ENCODE measurements around the gene SCUBE3.

SCUBE3 gene

DNA sequence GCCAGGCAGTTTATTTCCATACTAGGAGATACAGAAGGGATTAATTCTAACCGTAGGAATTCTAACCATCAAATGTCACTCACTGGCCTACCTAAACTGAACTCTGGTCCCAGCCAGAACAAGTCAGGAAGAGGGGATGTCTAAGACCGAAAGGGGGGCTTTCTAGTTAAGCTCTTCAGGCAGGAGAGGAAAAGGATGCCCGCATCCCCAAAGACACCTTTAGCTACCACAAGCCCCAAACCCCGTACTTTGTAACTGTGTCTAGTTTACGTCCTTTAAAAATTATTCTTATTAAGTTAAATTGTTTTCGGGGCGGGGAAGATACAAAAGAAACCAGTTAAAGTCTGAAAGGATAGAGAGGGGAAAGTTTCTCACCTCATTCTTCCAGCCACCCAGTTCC, 44.6 kb downstream of the SCUBE3 start:
- TF ChIP-seq YY1 (IDR thresholded peaks at IDR 0.05; ENCODE audit: low read depth) = no peak
- TF ChIP-seq NFIC (IDR thresholded peaks at IDR 0.05) = no peak
- TF ChIP-seq, protein P1, sequence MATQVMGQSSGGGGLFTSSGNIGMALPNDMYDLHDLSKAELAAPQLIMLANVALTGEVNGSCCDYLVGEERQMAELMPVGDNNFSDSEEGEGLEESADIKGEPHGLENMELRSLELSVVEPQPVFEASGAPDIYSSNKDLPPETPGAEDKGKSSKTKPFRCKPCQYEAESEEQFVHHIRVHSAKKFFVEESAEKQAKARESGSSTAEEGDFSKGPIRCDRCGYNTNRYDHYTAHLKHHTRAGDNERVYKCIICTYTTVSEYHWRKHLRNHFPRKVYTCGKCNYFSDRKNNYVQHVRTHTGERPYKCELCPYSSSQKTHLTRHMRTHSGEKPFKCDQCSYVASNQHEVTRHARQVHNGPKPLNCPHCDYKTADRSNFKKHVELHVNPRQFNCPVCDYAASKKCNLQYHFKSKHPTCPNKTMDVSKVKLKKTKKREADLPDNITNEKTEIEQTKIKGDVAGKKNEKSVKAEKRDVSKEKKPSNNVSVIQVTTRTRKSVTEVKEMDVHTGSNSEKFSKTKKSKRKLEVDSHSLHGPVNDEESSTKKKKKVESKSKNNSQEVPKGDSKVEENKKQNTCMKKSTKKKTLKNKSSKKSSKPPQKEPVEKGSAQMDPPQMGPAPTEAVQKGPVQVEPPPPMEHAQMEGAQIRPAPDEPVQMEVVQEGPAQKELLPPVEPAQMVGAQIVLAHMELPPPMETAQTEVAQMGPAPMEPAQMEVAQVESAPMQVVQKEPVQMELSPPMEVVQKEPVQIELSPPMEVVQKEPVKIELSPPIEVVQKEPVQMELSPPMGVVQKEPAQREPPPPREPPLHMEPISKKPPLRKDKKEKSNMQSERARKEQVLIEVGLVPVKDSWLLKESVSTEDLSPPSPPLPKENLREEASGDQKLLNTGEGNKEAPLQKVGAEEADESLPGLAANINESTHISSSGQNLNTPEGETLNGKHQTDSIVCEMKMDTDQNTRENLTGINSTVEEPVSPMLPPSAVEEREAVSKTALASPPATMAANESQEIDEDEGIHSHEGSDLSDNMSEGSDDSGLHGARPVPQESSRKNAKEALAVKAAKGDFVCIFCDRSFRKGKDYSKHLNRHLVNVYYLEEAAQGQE (IDR thresholded peaks at IDR 0.05; ENCODE audit: low read depth) = no peak
- no peak for TF ChIP-seq MAX (IDR thresholded peaks at IDR 0.05)
- no peak for TF ChIP-seq CEBPB (IDR thresholded peaks at IDR 0.05)
- no peak for TF ChIP-seq CREB1 (IDR thresholded peaks at IDR 0.05; ENCODE audit: low read depth)
- no peak for TF ChIP-seq ZBTB7A (IDR thresholded peaks at IDR 0.05; ENCODE audit: low read depth)
- TF ChIP-seq, protein P2, sequence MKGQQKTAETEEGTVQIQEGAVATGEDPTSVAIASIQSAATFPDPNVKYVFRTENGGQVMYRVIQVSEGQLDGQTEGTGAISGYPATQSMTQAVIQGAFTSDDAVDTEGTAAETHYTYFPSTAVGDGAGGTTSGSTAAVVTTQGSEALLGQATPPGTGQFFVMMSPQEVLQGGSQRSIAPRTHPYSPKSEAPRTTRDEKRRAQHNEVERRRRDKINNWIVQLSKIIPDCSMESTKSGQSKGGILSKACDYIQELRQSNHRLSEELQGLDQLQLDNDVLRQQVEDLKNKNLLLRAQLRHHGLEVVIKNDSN (IDR thresholded peaks at IDR 0.05) = no peak
- no peak for TF ChIP-seq RAD21 (IDR thresholded peaks at IDR 0.05; ENCODE audit: low read depth)
- TF ChIP-seq FOXM1 (IDR thresholded peaks at IDR 0.05; ENCODE audit: borderline replicate concordance, low read depth) = no peak
- TF ChIP-seq EP300 (IDR thresholded peaks at IDR 0.05; ENCODE audit: borderline replicate concordance) = no peak
- no peak for TF ChIP-seq TEAD4 (IDR thresholded peaks at IDR 0.05)
- no peak for TF ChIP-seq EGR1 (IDR thresholded peaks at IDR 0.05)
- TF ChIP-seq TAF1 (IDR thresholded peaks at IDR 0.05; ENCODE audit: low read depth) = no peak
- no peak for TF ChIP-seq TCF12 (IDR thresholded peaks at IDR 0.05; ENCODE audit: low read depth)

- TF ChIP-seq YY1 (IDR thresholded peaks at IDR 0.05; ENCODE audit: low read depth) (no peak), ZBTB7A (IDR thresholded peaks at IDR 0.05; ENCODE audit: low read depth) (no peak), EP300 (IDR thresholded peaks at IDR 0.05; ENCODE audit: borderline replicate concordance) (no peak), TCF12 (IDR thresholded peaks at IDR 0.05; ENCODE audit: low read depth) (no peak), TEAD4 (IDR thresholded peaks at IDR 0.05) (no peak), CREB1 (IDR thresholded peaks at IDR 0.05; ENCODE audit: low read depth) (no peak), RAD21 (IDR thresholded peaks at IDR 0.05; ENCODE audit: low read depth) (no peak), EGR1 (IDR thresholded peaks at IDR 0.05) (no peak), TAF1 (IDR thresholded peaks at IDR 0.05; ENCODE audit: low read depth) (no peak), CEBPB (IDR thresholded peaks at IDR 0.05) (no peak), FOXM1 (IDR thresholded peaks at IDR 0.05; ENCODE audit: borderline replicate concordance, low read depth) (no peak), MAX (IDR thresholded peaks at IDR 0.05) (no peak), NFIC (IDR thresholded peaks at IDR 0.05) (no peak)
- TF ChIP-seq, protein P2 (IDR thresholded peaks at IDR 0.05) = no peak
- TF ChIP-seq, protein P1 (IDR thresholded peaks at IDR 0.05; ENCODE audit: low read depth) = no peak
Observed at GRCh38 chr6:35258858-35259193, 45.1 kb downstream of the SCUBE3 start.

- TF ChIP-seq EGR1 (IDR thresholded peaks at IDR 0.05) = peak; percentile 75
- TF ChIP-seq, protein P1 (IDR thresholded peaks at IDR 0.05; ENCODE audit: low read depth) = no peak
- TF ChIP-seq ZBTB7A (IDR thresholded peaks at IDR 0.05; ENCODE audit: low read depth) = 0 out of 2 replicates have a peak, but pooled peaks have one; percentile 67
- TF ChIP-seq CREB1 (IDR thresholded peaks at IDR 0.05; ENCODE audit: low read depth) = peak; percentile 84
- peak; percentile 54 for TF ChIP-seq MAX (IDR thresholded peaks at IDR 0.05)
- TF ChIP-seq EP300 (IDR thresholded peaks at IDR 0.05; ENCODE audit: borderline replicate concordance) = peak; percentile 23; the same call in 1 of the 2 replicates
- TF ChIP-seq CEBPB (IDR thresholded peaks at IDR 0.05) = no peak
- TF ChIP-seq, protein P2 (IDR thresholded peaks at IDR 0.05) = peak; percentile 37; the same call in 1 of the 2 replicates
- TF ChIP-seq TCF12 (IDR thresholded peaks at IDR 0.05; ENCODE audit: low read depth) = peak; percentile 85
- peak; percentile 88 for TF ChIP-seq TAF1 (IDR thresholded peaks at IDR 0.05; ENCODE audit: low read depth)
- peak; percentile 65; the same call in 1 of the 2 replicates for TF ChIP-seq TEAD4 (IDR thresholded peaks at IDR 0.05)
- peak; percentile 99 for TF ChIP-seq NFIC (IDR thresholded peaks at IDR 0.05)
- TF ChIP-seq FOXM1 (IDR thresholded peaks at IDR 0.05; ENCODE audit: borderline replicate concordance, low read depth) = peak; percentile 35; the same call in 1 of the 2 replicates
- TF ChIP-seq YY1 (IDR thresholded peaks at IDR 0.05; ENCODE audit: low read depth) = peak; percentile 87
- TF ChIP-seq RAD21 (IDR thresholded peaks at IDR 0.05; ENCODE audit: low read depth) = no peak
Observed at GRCh38 chr6:35259194-35259947, 45.6 kb downstream of the SCUBE3 start, which contains the start of gene ZNF76. Gene ZNF76 (plus strand): TSS chr6:35259735. CDS start chr6:35281152, 21,417 bp downstream.
